GM18502 (cell line): Measurements from ENCODE around the gene CDK14.

Experiments
- ATAC-seq: cut with Tn5 transposase; IDR thresholded peaks from one replicate; pipeline ENCODE4 v1.9.1; 2021; ENCODE audit warnings: mild to moderate bottlenecking; ENCODE audit not compliant: unreplicated experiment, poor library complexity

The CDK14 gene

DNA sequence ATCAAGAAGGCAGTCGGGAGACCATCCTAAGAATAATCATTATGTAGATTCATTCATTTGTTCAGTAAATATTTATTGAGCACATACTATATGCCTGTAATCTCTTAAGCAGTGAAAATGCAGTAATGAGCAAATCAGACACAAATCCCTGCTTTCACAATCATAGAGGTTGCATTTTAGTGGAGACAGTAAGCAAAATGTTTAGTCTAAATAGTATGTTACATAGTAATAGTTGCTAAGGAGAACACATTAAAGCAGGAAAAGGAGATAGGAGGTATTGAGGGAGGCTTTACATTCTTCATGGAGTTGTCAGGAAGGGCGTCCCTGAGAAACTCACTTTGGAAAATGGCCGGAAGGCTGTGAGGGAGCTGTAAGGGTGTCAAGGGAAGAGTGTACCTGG lies 79.9 kb downstream of the CDK14 start:
- no peak for ATAC-seq

DNA sequence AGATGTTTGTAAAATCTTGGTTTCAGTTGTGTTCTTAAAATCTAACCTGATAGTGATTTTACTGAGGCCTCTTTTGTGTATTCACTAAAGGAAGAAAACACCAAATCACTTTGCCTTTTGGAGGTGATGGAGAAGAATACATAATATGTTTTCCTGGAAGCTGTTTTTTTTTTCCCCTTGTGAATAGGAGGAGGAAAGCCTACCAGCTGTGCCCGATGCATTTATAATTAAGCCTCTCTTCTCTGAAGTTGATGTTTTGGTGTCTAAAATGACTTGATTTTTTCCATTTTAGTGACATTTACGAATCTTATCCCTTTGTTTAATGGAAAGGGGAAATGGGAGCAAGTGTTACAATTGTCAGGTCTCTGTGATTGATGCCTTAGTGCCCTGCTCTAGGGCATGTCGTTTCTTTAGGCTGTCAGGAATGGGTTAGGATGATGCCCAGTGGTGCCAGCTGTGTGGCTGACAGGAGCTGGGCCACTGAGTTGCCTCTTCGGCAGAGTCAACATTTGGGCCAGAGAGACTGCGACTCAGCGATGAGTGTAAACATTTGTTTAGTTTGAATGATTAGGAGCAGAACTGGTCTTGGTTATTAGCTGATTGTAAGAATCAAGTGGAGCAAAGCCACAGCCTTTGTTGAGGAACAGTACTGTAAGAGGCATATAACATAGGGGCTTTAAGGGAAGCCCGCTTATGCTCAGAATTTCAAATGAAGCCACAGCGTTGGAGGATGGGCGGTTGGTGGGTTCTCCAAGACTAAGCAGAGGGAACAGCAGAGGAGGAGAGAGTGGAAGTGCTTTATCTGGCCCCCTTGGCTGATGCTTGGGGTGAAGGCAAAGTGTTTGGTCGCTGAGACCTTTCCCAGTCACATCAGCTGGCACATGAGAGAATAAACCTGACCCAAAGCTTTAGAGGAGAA lies 81.6 kb downstream of the CDK14 start:
- ATAC-seq, result no peak

- no peak for ATAC-seq
Measured at GRCh38 chr7:90678986-90679385, 82.9 kb downstream of the CDK14 start.

GRCh38 chr7:90680484-90680883 lies 84.4 kb downstream of the CDK14 start:
- no peak for ATAC-seq

GRCh38 chr7:90681336-90682022 lies 85.4 kb downstream of the CDK14 start:
- ATAC-seq, result no peak

- ATAC-seq, result no peak
Measured at GRCh38 chr7:90686146-90686545, 90.0 kb downstream of the CDK14 start.

GRCh38 chr7:90688810-90689209 lies 92.7 kb downstream of the CDK14 start:
- no peak for ATAC-seq

GRCh38 chr7:90689260-90689659 lies 93.1 kb downstream of the CDK14 start:
- no peak for ATAC-seq

DNA sequence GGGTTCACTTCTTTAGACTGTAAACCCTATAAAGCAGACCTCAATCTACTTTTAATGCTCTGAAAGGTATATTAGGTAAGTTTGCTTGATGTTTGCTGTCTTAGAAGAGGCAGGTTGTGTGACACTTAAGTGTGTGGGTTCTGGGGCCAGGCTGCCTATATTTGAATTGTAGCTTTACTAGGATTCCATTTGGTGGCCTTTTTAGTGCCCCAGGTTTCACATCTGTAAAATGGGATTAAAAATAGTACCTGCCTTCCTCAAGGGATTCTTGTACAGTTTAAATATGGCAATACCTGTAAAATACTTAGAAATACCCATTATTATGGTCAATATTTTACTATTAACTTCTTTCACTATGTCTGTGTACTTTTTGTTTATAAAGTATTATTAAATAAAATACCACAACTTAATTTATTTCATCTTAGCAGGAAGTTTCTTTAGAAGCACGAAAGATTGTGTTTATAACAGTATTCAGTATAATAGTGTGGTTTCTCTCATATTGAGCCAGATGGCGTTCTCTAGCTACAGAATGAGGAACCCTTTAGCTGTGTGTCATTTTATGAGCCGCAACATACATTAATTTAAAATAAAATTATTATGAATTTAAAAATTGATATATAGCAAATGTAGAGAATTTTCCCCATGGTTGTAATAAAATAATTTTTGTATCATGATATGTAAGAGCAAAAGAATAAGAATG lies 94.2 kb downstream of the CDK14 start:
- peak; percentile 84 for ATAC-seq

- no peak for ATAC-seq
Measured at GRCh38 chr7:90692396-90692795, 96.3 kb downstream of the CDK14 start.

DNA sequence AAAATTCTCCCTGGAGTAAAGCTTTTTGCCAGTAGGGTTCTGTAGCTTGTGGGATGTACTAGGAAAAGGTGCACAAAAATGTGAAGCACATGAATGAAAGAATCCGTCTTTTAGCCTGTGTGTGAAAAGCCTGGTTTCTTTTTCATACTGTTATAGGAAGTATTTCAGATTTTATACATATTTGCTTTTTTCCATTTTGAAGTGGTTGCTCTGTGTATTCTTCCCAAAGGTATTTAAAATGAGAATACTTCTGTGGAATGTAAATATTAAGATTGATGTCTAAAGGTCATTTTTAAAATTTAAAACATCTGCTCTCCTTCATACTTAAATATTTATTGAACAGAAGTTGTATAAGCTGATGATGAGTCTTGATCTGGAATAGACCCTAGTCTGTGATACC lies 96.8 kb downstream of the CDK14 start:
- no peak for ATAC-seq

GRCh38 chr7:90693939-90694338 lies 97.8 kb downstream of the CDK14 start:
- ATAC-seq, result no peak

DNA sequence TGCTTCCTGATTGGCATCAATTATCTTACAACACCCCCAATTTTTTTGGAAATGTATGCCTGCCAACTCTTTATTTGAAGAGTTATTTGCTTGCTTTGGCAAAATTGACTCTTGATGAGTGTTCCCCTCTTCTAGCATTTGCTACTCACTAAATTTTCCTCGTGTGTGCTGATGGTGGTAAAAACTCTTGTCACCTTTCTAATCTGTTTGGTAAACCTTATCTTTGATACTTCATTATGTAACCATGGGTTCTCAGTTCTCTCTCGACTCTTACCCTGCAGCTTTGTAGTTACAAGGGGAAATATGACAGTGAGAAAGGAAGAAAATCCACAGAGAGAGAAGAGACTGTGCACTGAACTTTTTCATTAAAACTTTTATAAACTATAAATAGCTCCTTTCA lies 102.5 kb downstream of the CDK14 start:
- no peak for ATAC-seq

- ATAC-seq, result no peak
Measured at GRCh38 chr7:90701021-90701420, 104.9 kb downstream of the CDK14 start.

DNA sequence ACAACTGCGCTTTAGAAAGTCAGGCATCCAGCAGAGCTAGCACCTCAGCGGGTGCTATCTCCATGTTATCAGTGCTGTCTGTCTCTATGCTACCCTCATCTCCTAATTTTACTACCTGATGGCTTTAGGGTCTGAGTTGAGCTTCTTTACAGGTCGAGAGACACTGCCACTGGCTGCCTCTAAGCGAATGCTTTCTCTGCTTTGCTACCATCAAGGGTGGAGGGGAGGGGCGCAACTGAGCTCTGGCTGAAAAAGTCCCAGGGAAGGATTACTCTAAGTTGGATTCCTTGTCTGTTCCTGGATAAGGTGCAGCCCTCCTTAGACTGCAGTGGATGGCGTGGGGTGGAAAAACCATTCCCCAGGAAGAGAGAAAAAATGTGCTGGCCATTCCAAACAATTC lies 105.7 kb downstream of the CDK14 start:
- no peak for ATAC-seq

DNA sequence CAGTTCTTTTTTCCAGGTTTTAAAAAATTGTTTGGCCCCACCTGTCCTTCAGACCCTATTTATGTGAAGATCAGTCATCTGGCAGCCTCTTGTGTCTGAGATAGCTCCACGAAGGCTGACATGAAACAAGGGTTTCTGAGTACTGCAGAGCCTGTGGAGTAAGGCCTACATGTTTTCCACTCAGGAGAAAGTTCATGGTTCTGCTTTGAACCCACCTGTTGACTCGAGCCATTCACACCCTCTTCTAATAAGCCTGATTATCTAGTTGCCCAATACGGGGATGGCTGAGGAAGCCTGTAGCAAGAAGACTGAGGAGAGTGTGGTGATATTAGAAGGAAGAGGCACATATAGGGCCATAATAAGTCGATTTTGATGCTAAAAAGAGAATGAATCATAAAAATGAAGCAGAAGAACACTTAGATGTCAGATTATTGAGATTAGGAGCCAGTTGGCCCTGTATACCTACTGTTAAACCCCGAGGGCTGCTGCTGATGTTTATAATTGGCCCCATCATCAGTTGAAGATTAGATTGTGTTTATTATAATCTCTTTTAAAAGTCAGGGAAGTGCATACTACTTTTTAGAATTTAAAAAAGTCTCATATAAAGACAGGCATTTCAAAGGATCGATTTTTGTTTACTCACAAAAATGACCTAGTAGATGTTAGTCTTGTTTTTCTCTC lies 109.4 kb downstream of the CDK14 start:
- ATAC-seq, result no peak

DNA sequence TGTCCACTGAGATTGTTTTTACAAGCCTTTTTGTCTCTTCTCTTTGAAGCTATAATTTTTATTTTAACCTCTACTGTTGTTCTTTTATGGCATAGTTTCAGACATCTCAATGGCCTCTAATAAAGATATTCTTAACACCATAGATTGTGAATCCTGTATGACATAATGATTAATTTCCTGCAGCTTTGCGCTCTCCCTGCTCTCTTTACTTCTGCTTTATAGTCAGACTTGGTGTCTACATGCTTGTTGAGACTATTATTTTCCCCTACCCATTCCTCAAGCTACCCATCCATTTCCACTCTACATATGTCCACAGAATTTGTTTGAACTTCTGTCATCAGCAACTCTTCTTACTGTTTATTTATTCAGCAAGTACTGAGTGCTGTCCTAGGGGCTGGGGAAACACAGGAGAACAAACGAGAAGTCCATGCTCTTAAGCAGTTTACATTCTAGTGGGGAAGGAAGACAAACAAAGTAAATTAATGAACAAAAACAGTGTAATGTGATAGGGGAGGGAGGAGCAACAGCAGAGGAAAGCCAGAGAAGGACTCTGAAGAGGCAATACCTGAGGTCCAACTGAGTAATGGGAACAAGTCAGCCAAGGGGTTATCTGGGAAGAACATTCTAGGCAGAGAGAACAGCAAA lies 110.1 kb downstream of the CDK14 start:
- ATAC-seq, result no peak

GRCh38 chr7:90708841-90709317 lies 112.8 kb downstream of the CDK14 start:
- peak; percentile 76 for ATAC-seq

GRCh38 chr7:90709501-90710465 lies 113.7 kb downstream of the CDK14 start:
- peak; percentile 44 for ATAC-seq
